ENCODE data around the gene GRM7. TPM values are rescaled to one million over a fixed set of nuclear protein-coding genes. Genes with fewer than 3 reads are reported as not detected.
A peak's percentile ranks its signal among the peaks of the same experiment; 100 is the strongest.

Gene GRM7
- total and polyA plus RNA-seq, 4 donors = 0.20 to 1.3 (median 0.80) TPM

GRCh38 chr3:7423995-7424394, 563.1 kb downstream of the GRM7 start:
- no peak overlapping the region for H3K4me3 ChIP-seq
- no peaks in the 10 kb centered on the region for H3K4me1 ChIP-seq (ENCODE audit: control insufficient read depth in 5 of 5, insufficient read depth in 5 of 5, low read length in 5 of 5)
- H3K27ac ChIP-seq (ENCODE audit: low read depth in 1 of 2, low read length in 1 of 2) = no peak overlapping the region
- no peaks in the 10 kb centered on the region for H3K9me3 ChIP-seq (ENCODE audit: control insufficient read depth in 4 of 4, insufficient read depth in 3 of 4, low read length in 3 of 4)
- H3K27me3 ChIP-seq (ENCODE audit: control insufficient read depth in 3 of 3, insufficient read depth in 3 of 3, low read length in 2 of 3) = no peaks in the 10 kb centered on the region
- 78 to 82% methylated on average over 4 of the region's 4 CpGs for WGBS, 2 donors
- no peak overlapping the region for H3K9ac ChIP-seq (ENCODE audit: insufficient read depth in 1 of 2, low read length in 2 of 2)
- H3K36me3 ChIP-seq (ENCODE audit: control insufficient read depth in 4 of 4, insufficient read depth in 4 of 4, low read length in 4 of 4) = no peaks in the 10 kb centered on the region
- ATAC-seq (ENCODE audit: insufficient read depth, low FRiP score) (no peak), DNase-seq (no peak)
- TF ChIP-seq CTCF (IDR thresholded peaks at IDR 0.05; ENCODE audit: control extremely low read depth, extremely low read depth) = no peak

GRCh38 chr3:7428206-7428718, 567.3 kb downstream of the GRM7 start:
- Histone ChIP-seq H3K4me3 (no peak overlapping the region), H3K4me1 (ENCODE audit: control insufficient read depth in 5 of 5, insufficient read depth in 5 of 5, low read length in 5 of 5) (no peaks in the 10 kb centered on the region), H3K27me3 (ENCODE audit: control insufficient read depth in 3 of 3, insufficient read depth in 3 of 3, low read length in 2 of 3) (no peaks in the 10 kb centered on the region), H3K36me3 (ENCODE audit: control insufficient read depth in 4 of 4, insufficient read depth in 4 of 4, low read length in 4 of 4) (no peaks in the 10 kb centered on the region), H3K9ac (ENCODE audit: insufficient read depth in 1 of 2, low read length in 2 of 2) (no peak overlapping the region), H3K27ac (ENCODE audit: low read depth in 1 of 2, low read length in 1 of 2) (no peak overlapping the region), H3K9me3 (ENCODE audit: control insufficient read depth in 4 of 4, insufficient read depth in 3 of 4, low read length in 3 of 4) (peaks cover 0 to 4% (median under 1%) of the 10 kb centered on the region in 4 donors)
- ATAC-seq (ENCODE audit: insufficient read depth, low FRiP score) (no peak), DNase-seq (peak in 1 of 3 donors; percentile 10)
- TF ChIP-seq CTCF (IDR thresholded peaks at IDR 0.05; ENCODE audit: control extremely low read depth, extremely low read depth) = no peak
- 80 to 86% methylated on average over 1 of the region's 1 CpG for WGBS, 2 donors

- Histone ChIP-seq H3K27ac (ENCODE audit: low read depth in 1 of 2, low read length in 1 of 2) (no peak overlapping the region), H3K36me3 (ENCODE audit: control insufficient read depth in 4 of 4, insufficient read depth in 4 of 4, low read length in 4 of 4) (no peaks in the 10 kb centered on the region), H3K4me3 (no peak overlapping the region), H3K27me3 (ENCODE audit: control insufficient read depth in 3 of 3, insufficient read depth in 3 of 3, low read length in 2 of 3) (no peaks in the 10 kb centered on the region), H3K9me3 (ENCODE audit: control insufficient read depth in 4 of 4, insufficient read depth in 3 of 4, low read length in 3 of 4) (peaks cover 0 to 4% (median under 1%) of the 10 kb centered on the region in 4 donors), H3K9ac (ENCODE audit: insufficient read depth in 1 of 2, low read length in 2 of 2) (no peak overlapping the region), H3K4me1 (ENCODE audit: control insufficient read depth in 5 of 5, insufficient read depth in 5 of 5, low read length in 5 of 5) (no peaks in the 10 kb centered on the region)
- ATAC-seq (ENCODE audit: insufficient read depth, low FRiP score) = no peak
- no peak for DNase-seq
- TF ChIP-seq CTCF (IDR thresholded peaks at IDR 0.05; ENCODE audit: control extremely low read depth, extremely low read depth) = no peak
- WGBS, 2 donors = 93 to 96% methylated on average over 2 of the region's 2 CpGs
Measured at GRCh38 chr3:7432610-7433009, 571.7 kb downstream of the GRM7 start.

- Histone ChIP-seq H3K9ac (ENCODE audit: insufficient read depth in 1 of 2, low read length in 2 of 2) (no peak overlapping the region), H3K4me3 (no peak overlapping the region), H3K4me1 (ENCODE audit: control insufficient read depth in 5 of 5, insufficient read depth in 5 of 5, low read length in 5 of 5) (no peaks in the 10 kb centered on the region), H3K36me3 (ENCODE audit: control insufficient read depth in 4 of 4, insufficient read depth in 4 of 4, low read length in 4 of 4) (no peaks in the 10 kb centered on the region), H3K9me3 (ENCODE audit: control insufficient read depth in 4 of 4, insufficient read depth in 3 of 4, low read length in 3 of 4) (peaks cover 0 to 4% (median under 1%) of the 10 kb centered on the region in 4 donors), H3K27ac (ENCODE audit: low read depth in 1 of 2, low read length in 1 of 2) (no peak overlapping the region), H3K27me3 (ENCODE audit: control insufficient read depth in 3 of 3, insufficient read depth in 3 of 3, low read length in 2 of 3) (no peaks in the 10 kb centered on the region)
- ATAC-seq (ENCODE audit: insufficient read depth, low FRiP score) (no peak), DNase-seq (no peak)
- TF ChIP-seq CTCF (IDR thresholded peaks at IDR 0.05; ENCODE audit: control extremely low read depth, extremely low read depth) = no peak
- WGBS, 2 donors = 85 to 94% methylated on average over 2 of the region's 2 CpGs
Measured at GRCh38 chr3:7433073-7433472, 572.2 kb downstream of the GRM7 start.

All from lung (tissue), 12 donors.